Raji (cell line): ENCODE measurements around the gene ENGASE.

Experiments
- POLR2A ChIP-seq: IDR thresholded peaks from 2 replicates; pipeline ENCODE4 v1.6.1; 2011; ENCODE audit warnings: low read depth, low read length, control low read depth; ENCODE audit not compliant: insufficient read depth

Gene ENGASE

DNA sequence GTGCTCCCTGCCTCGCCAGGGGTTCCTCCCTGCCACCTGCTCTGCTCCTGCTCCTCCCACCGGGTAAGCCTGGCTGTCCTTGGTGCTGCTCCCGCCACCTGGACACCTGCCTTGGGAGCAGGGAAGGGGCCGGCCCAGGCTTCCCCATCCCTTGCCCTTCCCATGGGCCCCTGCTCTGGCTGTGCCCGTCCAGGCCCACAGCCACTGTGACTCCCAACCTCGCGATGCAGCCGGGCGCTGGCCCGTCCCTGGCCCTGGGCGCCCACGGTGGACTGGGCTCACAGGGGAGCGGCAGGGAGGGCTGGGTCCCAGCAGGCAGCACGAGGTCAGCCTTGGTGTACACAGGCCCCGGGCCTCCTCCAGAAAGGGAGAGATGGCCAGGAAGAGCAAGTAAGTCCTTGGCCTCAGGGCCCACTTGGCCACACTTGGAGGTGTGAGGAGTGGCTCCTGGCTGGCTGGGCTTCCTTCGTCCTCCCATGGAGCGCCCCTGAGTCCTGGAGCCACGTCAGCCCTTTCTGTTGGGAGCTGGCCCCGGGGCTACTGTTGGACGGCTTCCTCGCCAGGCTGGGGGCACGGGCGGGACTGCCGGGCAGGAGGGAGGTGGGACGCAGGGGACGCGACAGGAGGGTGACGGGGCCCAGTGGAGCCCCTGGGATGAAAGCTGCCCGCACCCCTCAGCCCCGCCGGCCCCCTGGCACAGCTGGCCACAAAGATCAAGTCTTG, 15.3 kb downstream of the ENGASE start:
- TF ChIP-seq POLR2A: no peak

DNA sequence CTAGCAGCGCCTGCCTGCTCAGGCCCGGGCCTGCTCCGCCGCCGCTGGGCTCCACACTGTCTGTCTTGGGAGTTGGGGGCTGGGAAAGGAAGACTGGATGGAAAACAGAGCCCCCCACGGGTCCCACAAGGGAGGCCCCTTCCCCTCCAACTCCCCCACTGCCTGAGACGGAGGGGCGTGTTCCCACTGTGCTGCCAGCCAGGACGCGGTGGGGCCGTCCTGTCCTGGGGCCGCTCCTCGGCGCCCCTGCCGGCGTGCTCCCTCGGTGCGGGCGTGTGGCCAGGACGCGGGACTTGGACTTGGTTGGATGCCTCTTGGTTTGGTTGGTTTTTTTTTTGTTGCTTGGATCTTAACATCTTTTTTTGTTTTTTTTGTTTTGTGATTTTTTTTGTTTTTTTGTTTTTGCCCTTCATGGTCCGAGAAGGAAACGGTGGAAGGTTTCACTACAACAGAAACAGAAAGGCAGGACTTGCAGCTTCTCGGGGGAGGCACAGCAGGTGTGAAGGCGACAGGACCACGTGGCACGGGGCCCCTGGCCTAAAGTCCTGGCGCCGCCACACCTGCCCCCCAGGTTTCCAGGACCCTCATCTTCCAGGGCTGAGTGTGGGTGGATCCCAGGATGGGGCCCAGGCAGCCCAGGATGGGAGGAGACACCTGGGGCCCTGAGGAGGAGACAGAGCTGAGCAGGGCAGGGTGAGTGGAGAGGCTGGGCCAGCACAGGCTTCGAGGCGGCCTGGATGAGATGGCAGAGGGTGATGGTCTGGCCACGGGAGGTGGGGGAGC, 16.0 kb downstream of the ENGASE start:
- no peak for TF ChIP-seq POLR2A

DNA sequence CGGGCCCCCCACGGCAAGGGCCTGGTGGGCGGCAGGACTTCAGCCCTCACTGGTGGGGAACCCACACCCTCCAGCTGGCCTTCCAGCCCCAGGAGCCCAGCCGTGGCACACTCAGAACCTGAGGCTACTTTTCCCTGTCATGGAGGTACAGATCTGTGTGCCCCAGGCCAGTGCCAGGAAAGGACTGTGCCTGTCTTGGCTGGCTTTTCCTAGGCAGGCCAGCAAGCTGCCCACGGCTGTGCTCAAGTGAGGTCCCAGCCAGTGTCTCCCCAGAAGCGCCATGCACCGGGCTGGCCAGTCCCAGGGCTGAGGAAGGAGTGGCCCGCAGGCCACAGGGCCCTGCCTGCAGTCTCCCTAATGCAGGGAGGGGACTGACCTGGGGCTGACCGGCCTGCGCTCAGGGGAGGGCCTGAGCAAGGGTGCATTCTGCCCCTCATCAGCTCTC, 16.6 kb downstream of the ENGASE start:
- no peak for TF ChIP-seq POLR2A

DNA sequence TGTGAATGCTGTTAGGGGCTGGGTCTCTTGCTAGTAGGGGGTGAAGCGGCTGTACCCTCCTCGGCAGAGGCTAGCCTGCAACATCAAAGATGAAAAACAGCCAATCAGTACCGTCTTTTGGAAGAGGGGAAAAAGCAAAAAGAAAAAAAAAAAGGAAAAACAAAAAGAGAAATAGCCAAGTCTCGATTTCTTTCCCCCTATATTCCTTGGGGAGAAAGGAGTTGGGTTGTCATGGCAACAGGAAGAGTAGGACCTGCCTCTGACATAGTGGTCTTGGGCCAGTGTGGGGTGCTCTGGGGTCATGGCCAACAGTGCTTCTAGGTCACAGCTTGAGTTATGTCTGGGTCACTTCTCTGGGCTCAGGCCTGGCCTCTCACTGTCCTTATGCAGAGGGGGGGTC, 17.9 kb downstream of the ENGASE start:
- TF ChIP-seq POLR2A: no peak

DNA sequence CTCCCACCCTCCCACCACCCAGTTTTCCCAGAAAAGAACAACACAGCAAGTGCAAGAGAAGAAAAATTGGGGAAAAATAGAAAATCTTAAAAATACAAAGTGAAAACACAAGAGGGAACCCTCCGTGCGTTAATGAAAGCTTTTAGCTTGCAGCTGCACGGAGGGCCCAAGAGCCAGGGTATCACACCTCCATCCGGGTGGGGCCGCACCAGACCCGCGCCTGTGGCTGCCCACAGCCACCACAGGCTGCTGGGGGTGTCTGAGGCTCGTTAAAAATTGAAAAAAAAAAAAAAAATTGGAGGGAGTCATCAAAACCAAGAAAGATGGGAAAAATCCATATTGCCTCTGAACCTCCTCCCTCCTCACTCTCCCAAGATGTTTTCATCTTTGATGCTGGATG, 18.6 kb downstream of the ENGASE start:
- TF ChIP-seq POLR2A: no peak

GRCh38 chr17:79094261-79094660, 19.6 kb downstream of the ENGASE start:
- TF ChIP-seq POLR2A: no peak

- no peak for TF ChIP-seq POLR2A
Measured at GRCh38 chr17:79095345-79096055, 20.9 kb downstream of the ENGASE start.

- TF ChIP-seq POLR2A: no peak
Measured at GRCh38 chr17:79096477-79096876, 21.9 kb downstream of the ENGASE start.

DNA sequence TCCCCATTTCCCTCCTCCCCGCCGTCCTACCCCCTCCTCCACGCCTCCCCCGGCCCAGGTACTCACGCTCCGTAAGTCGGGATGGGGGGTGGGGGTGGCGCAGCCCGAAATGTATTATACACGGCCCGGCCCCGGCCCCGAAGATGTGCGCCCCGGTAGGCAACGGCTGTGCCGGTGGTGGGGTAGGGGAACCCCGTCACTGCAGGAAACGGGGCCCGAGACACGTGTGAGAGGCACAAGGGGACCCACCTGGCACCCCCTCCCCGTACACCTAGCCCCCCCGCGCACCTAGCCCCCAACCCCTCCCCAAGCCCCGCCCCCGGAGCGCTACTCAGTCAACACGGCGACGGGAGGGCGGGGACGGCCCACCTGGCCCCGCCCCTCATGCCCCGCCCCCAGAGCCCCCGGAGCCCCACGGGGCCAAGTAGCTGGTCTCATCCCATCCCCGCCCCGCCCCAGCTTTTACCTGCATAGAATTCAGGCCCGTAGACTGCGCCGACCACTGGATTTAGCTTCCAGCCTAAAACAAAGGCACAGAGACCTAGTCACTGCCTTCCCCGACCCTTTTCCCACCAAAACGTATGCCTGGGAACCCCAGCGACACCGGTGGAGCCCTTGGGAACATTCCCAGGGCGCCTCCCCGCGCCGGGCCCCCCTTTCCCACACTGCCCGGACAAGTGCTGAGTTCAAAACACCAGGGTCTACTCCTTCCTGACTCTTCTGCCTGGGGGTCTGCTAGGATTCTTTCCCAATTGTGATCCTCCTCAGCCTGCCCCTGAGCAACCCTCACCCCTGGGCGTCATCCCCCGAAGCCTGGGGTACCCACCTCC, 22.8 kb downstream of the ENGASE start:
- no peak for TF ChIP-seq POLR2A

DNA sequence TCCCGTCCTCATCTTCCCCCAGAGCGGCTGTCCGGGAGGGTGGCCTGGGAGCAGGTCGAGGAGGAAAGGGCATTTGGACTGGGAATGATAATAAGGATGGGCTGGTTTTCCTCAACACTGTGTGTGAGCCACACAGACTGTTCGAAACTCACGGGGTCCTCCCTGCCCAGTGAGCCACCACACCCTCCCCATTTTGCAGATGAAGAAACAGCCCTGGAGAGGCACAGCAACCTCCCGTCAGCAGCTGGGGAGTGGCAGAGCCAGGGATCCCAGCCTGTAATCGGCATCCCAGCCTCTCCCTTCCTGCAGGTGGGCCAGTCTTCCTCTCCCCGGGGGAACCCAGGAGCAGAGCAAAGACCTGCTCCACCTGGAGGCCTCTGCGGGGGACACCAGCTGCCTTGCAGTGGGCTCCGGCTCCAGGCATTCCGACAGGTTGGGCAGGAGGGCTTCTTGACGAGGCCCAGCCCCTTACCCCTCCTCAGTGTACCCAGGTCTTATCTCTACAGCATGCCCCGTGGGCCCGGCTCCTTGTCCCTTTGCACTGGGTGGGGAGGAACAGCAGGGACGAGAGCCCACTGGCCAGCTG, 23.8 kb downstream of the ENGASE start:
- TF ChIP-seq POLR2A: no peak

DNA sequence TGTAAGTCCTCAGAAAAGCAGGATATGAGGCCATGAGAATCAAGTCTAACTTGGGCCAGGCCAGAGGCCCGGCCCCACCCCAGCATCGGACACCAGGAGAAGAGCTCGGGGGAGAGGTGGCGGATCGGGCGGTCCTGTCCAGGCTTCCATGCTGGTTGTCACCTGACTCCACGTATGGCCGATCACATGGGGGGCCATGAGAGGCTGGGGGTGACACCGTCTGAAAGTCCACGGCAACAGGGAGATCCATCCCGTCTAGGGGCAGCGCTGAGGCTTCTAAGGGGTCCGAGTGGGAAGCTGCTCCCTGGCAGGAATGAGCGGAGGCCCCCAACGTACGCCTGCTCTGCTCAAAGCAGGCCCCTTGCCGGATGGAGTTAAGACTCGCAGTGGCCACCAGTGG, 25.8 kb downstream of the ENGASE start:
- TF ChIP-seq POLR2A: no peak

DNA sequence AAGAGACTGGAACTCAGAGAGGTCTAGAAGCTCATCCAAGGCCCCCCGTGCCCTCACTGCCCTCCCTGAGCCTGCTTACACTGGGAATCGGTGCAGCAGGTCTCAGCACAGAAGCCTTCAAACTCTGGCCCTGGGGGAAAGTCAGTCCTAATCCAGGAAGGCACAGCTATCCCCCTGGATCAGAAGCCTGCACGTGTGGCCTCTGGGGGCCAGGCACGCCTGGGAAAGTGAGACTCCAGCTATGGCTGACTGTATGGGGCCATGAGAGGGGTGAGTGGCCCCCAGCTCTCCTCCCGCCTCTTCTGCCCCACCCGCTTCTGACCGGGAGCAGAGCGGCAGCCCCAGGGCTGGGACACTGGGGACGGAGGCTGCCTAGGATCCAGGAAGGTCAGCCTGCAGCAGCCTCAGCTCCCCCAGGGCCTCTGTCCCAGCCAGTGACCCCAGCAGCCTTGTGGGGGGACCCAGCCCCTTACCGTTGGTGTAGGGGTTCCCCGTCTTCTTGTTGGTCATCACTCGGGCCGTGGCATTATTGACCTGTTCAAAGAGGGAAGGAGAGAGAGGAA, 26.6 kb downstream of the ENGASE start:
- no peak for TF ChIP-seq POLR2A

DNA sequence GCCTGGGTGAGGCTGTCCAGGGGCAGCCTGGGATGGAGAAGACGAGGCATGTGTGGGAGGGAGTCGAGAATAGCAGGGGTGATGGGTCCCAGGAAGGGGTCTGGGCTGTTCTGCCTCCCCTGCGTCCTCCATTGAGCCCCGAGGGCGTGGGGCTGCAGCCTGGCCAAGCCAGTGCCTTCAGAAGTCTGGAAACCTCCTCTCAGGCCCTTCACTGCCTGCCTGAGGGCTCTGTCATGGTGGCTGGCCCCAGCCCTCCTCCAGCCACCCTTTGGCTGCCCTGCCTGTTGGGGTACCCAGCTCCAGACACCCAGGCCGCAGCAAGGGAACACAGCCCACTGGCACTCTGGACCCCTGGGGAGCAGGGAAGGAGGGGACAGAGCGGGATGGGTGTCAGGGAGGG, 27.6 kb downstream of the ENGASE start:
- no peak for TF ChIP-seq POLR2A

DNA sequence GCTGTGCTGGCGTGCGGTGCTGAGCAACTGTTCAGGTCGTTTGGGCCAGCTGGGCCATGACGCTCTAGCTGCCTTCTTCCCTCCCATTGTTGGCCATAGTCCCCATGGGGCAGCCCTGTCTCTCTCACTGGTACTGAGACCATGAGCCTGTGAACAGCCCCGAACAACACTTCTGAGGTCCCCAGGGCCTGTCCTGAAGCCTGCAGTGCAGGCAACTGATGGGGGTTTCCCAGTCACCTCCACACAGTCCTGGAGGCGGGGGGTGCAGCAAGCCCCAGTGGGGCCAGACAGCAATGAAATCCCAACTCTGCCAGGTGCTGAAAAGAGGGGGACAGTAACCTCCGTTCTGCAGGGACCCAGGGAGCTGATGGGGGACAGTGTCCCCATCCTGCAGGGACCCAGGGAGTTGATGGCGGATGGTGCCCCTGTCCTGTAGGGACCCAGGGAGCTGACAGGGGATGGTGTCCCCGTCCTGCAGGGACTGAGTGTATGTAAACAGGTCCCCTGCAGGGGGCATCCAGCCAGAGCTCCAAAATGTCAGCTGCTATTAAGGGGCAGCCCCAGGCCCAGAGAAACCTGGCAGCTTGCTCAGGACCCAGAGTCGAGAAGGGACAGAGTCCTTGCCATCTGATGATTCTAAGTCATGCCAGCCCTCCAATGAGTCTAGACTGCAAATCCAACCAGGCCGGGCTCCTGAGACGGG, 30.4 kb downstream of the ENGASE start:
- no peak for TF ChIP-seq POLR2A
